Measurements from ENCODE around the gene FAM120A.

- TF ChIP-seq CTCF (conservative IDR thresholded peaks at IDR 0.05; ENCODE audit: low read length) (no peak), EZH2phosphoT487 (IDR thresholded peaks at IDR 0.05; ENCODE audit: borderline replicate concordance) (no peak)
Observed at GRCh38 chr9:93597871-93598646, 146.6 kb downstream of the FAM120A start.
